Sciatic nerve (tissue), 2 donors: Measurements from ENCODE around the gene PSMC3IP. TPM values are rescaled to one million over a fixed set of nuclear protein-coding genes. Genes with fewer than 3 reads are reported as not detected.
"Not testable (repeated sequence)": the region's sequence is repeated elsewhere in the genome, so short reads cannot be mapped to it uniquely, and the experiment has no call there.

Source experiments
- ATAC-seq: fragments of 200-7000 bp; cut with Tn5 transposase; one replicate; pipeline ENCODE4 v1.9.1; 2020; ENCODE audit warnings: mild to moderate bottlenecking, moderate library complexity
- DNase-seq: peaks from one replicate; pipeline ENCODE4 v3.0.0-alpha.2; 2020; ENCODE audit warnings: low spot score
- intact Hi-C: fragments of 100-400 bp; cut with DNase I; formaldehyde crosslinking; loops from one replicate; pipeline ENCODE4 v1.14.2; 2022
- total RNA-seq: library from RNA; stranded (reverse); fragmentation: NEBNext Ultra II Directional; extraction: Animal tissue kit (Norgen Biotek cat#: 25700); gene quantifications from one replicate; pipeline ENCODE4 v1.2.1, GENCODE V29; 2021
- donor health status: DM: no; HTN: no; CAD: no.
- donor health status: DM: no; HTN: no; CAD: no.

The PSMC3IP gene
- total RNA-seq, 1 donor from 2014 or later = 5.9 TPM

DNA sequence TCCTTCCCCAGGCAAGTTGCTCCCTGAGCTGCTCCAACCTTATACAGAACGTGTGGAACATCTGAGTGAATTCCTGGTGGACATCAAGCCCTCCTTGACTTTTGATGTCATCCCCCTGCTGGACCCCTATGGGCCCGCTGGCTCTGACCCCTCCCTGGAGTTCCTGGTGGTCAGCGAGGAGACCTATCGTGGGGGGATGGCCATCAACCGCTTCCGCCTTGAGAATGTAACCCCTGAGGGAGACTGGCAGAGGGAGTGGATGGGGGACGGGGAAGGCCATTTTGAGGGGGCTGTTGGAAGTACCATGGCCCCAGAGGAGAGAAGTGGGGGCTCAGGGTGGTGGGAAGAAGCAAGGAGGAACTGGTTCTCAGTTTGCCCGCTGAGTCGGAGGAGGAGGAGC lies 13.6 kb downstream of the PSMC3IP start:
- ATAC-seq (no peak), DNase-seq (no peak)
- intact Hi-C loops = no loop called here

DNA sequence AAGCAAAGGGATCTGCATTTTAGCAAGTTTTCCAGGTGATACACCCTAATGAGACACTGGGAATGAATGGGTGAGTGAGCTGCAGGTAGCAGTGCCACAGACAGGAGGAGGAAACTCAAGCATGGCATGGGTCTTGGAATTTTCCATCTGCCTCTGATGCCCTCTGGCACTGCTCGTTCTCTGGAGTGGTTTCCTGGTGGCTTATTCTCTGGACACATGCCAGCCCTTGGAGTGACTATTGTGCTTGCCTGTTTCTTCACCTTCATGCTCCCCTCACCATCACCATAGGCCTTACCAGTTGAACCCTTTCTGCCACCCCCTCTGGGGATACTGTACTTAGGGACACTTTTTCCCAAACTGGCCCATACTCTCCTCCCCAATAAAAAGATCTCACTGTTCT lies 14.0 kb downstream of the PSMC3IP start:
- no peak for DNase-seq
- intact Hi-C loops = no loop called here
- ATAC-seq = no peak

DNA sequence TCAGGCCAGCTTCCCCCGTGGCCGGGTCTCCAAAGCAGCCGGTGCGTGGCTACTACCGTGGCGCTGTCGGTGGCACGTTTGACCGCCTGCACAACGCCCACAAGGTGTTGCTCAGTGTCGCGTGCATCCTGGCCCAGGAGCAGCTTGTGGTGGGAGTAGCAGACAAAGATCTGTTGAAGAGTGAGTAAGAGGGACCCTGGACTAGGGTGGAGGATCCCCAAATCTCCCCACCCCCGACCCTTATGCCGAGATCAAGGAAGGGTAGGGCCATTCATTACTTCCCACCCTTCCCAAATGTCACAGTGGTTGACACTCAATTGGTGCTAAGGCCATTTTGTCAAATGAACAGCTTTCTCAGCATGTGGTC lies 14.4 kb downstream of the PSMC3IP start:
- ATAC-seq = no peak
- intact Hi-C loops = no loop called here
- no peak for DNase-seq

DNA sequence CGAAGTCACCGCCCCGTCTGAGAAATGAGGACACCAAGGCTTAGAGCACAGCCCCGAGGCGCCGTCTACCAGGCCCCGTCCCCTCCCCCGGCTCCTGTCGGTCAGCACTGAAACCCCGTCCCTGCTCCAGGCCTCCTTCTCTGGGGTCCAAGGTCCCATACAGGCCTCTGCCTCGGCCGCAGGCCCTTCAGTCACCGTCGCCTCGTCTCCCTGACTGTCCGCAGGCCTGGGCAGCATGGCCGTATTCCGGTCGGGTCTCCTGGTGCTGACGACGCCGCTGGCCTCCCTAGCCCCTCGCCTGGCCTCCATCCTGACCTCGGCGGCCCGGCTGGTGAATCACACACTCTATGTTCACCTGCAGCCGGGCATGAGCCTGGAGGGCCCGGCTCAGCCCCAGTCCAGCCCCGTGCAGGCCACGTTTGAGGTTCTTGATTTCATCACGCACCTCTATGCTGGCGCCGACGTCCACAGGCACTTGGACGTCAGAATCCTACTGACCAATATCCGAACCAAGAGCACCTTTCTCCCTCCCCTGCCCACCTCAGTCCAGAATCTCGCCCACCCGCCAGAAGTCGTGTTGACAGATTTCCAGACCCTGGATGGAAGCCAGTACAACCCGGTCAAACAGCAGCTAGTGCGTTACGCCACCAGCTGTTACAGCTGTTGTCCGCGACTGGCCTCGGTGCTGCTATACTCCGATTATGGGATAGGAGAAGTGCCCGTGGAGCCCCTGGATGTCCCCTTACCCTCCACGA lies 15.0 kb downstream of the PSMC3IP start:
- ATAC-seq (peak; percentile 0), DNase-seq (no peak)
- intact Hi-C loops = no loop called here

DNA sequence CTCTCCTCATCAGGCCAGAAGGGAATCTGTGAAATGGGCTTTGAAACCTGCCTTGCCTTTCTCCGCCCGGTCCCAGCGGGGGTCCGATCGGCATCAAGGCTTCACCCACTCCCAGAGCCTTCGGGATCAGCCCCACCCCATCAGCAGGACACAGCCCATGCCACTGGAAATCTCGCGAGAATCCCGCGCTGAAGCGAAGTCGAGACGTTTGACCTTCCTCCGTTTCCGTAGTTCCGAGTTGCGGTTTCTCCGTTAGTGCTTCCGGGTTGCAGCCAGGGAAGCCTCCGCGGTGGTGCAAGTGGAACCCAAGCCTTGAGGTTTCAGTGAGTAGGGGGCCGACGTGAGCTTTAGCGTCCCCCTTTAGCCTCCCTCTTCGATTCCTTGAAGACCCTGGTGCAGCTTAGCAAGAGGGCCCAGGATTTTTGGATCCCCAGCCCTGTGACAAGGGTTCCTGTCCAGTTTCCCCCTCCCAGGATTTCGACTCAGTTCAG lies 15.6 kb downstream of the PSMC3IP start, which contains the start of gene COASY:
Gene COASY, plus strand, starts transcription at position 252 of the 491 bp plus-strand sequence. CDS start 475 bp downstream, outside the sequence.
- intact Hi-C loops = no loop called here
- DNase-seq = peak; percentile 98
- ATAC-seq = peak; percentile 92

DNA sequence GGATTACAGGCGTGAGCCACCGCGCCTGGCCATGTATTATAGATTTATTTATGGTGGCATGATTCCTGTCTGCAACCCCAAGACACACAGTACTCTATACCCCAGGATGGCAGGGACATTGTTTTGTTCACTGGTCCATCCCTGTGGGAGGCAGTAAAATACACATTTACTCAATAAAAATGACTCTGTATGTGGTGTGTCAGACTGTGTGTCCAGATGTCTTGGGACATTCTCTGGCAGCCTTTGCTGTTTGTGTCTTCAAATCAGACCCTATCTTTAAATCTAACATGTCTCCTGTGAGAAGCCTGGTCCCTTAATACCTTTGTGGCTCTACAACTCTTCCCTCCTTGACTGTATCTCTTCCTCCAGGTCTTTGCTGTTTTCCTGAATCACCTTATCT lies 17.3 kb downstream of the PSMC3IP start:
- intact Hi-C loops = no loop called here
- DNase-seq (no peak), ATAC-seq (no peak)

DNA sequence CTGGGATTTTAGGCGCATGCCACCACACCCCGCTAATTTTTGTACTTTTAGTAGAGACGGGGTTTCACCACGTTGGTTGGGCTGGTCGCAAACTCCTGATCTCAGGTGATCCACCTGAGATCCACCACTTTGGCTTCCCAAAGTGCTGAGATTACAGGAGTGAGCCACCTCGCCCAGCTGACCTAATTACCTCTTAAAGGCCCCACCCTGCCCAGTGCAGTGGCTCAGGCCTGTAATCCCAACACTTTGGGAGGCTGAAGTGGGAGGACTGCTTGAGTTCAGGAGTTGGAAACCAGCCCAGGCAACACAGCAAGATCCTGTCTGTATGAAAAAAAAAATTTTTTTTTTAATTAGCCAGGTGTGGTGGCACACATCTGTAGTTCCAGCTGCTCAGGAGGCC lies 18.5 kb downstream of the PSMC3IP start:
- ATAC-seq (no peak), DNase-seq (no peak)
- intact Hi-C loops = no loop called here

DNA sequence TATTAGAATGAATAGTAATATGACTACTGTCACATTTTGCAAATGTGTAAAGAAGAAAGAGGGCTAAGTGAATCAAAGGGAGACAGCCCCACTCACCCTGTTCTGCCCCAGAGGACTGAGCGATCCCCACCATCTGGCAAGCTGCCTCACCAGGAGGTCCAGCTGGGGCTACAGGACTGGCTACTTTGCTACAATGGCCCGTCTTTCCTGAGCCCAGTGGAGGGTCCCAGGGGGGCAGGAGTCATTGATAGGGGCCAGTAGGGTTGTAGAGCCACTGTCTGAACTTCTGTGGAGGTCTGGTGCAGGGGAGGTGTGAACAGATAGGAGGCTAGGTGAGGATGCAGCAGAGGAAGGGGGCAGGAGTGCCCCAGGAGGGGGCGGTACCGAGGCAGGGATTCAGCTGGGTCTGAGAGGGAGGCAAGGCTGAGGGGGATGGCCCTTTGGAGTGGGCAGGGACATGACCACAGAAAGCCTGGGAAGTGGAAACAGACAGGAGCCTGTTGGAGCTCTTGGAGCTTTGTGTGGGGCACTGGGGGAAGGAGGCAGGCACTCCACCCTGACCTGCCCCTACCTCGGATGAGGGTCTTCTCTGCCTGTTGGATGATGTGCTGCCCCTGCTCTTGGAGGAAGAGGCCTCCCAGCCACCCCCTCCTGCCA lies 21.4 kb downstream of the PSMC3IP start:
- DNase-seq, ATAC-seq, intact Hi-C loops: not testable (repeated sequence)

DNA sequence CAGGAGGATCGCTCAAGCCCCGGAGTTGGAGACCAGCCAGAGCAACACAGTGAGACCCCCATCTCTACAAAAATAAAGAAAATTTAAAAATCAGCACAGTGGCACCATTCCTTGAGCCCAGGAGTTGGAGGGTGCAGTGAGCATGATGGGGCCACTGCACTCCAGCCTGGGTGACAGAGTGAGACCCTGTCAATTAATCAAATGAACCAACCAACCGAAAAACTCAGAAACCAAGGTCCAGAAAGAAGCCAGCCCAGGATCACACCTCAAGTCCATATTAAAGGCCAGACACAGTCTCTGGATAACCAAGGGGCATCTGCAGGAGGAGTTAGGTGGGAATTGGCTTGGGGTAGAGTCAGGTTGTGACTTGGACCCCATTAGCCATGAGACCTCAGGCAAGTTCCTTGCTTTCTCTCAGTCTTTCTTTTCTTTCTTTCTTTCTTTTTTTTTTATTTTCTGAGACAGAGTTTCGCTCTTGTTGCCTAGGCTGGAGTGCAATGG lies 22.4 kb downstream of the PSMC3IP start:
- intact Hi-C loops = no loop called here
- ATAC-seq (no peak), DNase-seq (no peak)

DNA sequence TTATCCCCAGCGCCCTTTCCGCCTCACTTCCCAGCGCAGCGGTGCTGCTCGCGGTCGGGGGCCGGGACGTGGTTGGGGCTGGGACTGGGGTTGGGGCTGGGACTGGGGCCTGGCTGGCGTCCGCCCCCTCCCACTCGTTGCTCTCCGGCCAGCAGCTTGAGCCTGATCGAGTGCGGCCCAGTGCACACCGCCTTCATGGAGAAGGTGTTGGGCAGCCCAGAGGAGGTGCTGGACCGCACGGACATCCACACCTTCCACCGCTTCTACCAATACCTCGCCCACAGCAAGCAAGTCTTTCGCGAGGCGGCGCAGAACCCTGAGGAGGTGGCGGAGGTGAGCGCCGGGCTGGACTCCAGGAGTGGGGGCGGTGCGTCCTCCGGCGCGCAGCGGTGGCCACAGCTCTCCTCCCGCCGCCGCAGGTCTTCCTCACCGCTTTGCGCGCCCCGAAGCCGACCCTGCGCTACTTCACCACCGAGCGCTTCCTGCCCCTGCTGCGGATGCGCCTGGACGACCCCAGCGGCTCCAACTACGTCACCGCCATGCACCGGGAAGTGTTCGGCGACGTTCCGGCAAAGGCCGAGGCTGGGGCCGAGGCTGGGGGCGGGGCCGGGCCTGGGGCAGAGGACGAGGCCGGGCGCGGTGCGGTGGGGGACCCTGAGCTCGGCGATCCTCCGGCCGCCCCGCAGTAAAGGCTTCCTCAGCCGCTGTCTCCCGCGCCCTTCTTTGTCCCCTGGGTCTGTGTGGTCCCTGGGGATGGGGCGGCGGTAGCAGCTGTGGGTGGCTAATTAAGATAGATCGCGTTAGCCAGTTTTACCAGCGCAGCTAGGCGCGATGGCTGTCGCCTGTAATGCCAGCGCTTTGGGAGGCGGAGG lies 23.0 kb downstream of the PSMC3IP start:
- intact Hi-C loops = no loop called here
- peak; percentile 92 for DNase-seq
- ATAC-seq = peak; percentile 95

DNA sequence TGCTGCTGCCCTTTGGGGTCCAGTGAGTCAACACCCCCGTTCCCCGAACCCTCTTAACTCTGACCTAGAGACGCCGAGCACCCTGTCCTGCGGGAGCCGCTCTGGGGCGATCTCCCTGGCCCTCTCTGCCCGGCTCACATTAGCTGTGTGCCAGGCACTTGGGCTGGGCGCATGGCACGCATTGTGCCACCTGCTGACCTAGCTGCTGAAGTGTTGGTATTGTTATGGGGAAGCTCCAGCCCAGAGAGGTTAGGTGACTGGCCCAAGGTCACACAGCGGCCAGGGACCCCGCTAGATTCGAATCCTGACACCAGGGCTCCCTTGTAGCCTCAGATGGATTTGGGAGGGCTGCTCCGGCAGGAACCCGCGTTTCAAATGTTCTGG lies 23.7 kb downstream of the PSMC3IP start:
- intact Hi-C loops = no loop called here
- ATAC-seq (peak; percentile 2), DNase-seq (no peak)

DNA sequence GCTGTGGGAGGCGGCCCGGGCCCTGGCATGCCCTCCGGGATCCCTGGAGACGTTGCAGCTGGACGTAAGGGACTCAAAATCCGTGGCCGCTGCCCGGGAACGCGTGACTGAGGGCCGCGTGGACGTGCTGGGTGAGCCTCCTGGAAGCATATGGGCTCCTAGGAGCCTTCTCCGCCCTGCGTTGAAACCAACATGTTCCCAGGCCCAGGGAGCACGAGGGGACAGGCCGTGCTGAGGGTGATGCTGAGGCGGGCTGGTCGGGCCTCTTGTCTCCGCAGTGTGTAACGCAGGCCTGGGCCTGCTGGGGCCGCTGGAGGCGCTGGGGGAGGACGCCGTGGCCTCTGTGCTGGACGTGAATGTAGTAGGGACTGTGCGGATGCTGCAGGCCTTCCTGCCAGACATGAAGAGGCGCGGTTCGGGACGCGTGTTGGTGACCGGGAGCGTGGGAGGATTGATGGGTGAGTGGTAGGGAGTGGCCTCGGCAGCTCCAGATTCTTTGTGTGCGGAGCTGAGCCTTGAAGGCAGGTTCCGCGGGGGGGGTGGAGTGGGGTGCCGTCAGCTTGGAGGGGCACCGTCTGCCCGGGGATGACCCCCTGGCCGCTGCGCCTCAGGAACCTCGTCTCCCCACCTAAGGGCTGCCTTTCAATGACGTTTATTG lies 24.2 kb downstream of the PSMC3IP start:
- ATAC-seq (peak; percentile 5), DNase-seq (no peak)
- intact Hi-C loops = no loop called here

DNA sequence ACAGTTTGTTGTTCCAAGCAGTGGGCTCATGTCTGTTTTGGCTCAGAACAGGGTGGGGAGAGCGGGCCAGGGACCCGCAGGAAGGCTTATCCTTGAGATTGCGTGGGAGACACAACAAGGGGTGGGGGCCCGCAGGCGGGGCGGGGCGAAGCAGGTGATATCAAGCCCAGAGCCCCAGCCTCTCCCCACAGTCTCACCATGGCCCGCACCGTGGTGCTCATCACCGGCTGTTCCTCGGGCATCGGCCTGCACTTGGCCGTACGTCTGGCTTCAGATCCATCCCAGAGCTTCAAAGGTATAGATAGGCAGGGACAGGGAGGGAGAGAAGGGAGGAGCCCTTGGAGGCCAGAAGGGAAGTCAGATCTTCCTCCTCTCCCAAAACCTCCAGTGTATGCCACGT lies 24.8 kb downstream of the PSMC3IP start, which contains the start of gene HSD17B1:
Gene HSD17B1, plus strand, starts transcription at position 188 of the 400 bp plus-strand sequence. Its CDS starts 11 bp downstream, at position 199.
- intact Hi-C loops, DNase-seq, ATAC-seq: not testable (repeated sequence)

DNA sequence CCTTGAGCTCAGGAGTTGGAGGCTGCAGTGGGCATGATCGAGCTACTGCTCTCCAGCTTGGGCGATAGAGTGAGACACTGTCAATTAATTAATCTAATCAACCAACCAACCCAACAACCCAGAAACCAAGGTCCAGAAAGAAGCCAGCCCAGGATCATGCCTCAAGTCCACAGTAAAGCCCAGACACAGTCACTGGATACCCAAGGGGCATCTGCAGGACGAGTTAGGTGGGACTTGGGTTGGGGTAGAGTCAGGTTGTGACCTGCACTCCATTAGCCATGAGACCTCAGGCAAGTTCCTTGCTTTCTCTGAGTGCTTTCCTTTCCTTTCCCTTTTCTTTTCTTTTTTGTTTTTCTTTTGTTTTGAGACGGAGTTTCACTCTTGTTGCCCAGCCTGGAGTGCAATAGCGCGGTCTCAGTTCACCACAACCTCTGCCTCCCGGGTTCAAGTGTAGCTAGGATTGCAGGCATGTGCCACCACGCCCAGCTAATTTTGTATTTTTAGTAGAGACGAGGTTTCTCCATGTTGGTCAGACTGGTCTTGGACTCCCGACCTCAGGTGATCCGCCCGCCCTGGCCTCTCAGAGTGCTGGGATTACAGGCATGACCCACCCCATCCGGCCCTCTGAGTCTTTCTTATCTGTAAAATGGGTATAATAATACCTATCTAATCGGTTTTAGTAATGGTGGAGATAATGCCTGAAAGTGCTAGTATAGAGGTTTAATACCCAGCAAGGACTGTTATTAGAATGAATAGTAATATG lies 28.4 kb downstream of the PSMC3IP start:
- DNase-seq = no peak
- ATAC-seq = no peak
- intact Hi-C loops = no loop called here

DNA sequence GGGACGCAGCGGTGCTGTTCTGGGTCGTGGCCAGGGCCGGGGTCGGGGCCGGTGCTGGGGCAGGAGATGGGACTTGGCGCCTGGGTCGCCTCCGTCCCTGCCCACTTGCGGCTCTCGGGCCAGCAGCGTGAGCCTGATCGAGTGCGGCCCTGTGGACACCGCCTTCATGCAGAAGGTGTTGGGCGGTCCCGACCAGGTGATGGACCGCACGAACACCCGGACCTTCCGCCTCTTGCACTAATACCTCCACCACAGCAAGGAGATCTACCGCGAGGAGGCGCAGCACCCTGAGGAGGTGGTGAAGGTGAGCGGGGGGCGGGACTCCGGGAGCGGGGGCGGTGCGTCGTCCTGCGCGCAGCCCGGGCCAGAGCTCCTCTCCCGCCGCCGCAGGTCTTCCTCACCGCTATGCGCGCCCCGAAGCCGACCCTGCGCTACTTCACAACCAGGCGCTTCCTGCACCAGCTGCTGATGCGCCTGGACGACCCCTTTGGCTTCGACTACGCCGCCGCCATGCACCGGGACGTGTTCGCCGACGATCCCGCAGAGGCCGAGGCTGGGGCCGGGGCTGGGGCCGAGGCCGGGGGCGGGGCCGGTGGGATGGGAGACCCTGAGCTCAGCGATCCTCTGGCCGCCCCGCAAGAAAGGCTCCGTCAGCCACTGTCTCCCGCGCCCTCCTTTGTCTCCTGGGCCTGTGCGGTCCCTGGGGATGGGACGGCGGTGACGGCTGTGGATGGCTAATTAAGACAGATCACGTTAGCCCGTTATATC lies 29.3 kb downstream of the PSMC3IP start:
- intact Hi-C loops = no loop called here
- peak; percentile 24 for ATAC-seq

DNA sequence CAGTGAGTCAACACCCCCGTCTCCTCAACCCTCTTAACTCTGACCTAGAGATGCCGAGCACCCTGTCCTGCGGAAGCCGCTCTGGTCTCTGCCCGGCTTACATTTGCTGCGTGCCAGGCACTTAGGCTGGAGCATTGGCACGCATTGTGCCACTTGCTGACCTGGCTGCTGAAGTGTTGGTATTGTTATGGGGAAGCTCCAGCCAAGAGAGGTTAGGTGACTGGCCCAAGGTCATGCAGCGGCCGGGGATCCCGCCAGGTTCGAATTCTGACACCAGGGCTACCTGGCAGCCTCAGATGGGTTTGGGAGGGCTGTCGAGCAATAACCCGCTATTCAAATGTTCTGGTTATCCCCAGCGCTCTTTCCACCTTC lies 29.8 kb downstream of the PSMC3IP start:
- intact Hi-C loops = no loop called here
- no peak for ATAC-seq
- no peak for DNase-seq

More for the DNA sequence above, 29.3 kb downstream of the PSMC3IP start:
- no peak for DNase-seq

DNA sequence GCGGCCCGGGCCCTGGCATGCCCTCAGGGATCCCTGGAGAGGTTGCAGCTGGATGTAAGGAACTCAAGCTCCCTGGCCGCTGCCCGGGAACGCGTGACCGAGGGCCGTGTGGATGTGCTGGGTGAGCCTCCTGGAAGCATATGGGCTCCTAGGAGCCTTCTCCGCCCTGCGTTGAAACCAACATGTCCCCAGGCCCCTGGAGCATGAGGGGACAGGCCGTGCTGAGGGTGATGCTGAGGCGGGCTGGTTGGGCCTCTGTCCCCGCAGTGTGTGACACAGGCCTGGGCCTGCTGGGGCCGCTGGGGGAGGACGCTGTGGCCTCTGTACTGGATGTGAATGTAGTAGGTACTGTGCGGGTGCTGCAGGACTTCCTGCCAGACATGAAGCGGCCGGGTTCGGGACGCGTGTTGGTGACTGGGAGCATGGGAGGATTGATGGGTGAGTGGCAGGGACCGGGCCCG lies 30.5 kb downstream of the PSMC3IP start:
- intact Hi-C loops = no loop called here
- no peak for DNase-seq
- no peak for ATAC-seq
